MCF 10A (cell line): Measurements from ENCODE around the gene SLC22A23. TPM values are rescaled to one million over a fixed set of nuclear protein-coding genes. Genes with fewer than 3 reads are reported as not detected.

ENCODE experiments used
- BruUV-seq: library from RNA; stranded (reverse); fragments of 400-500 nt; replicated peaks from 2 replicates; lab custom pipeline; 2021; lab: Mats Ljungman, UMichigan
- CTCF ChIA-PET: fragments of 300-600 bp; sonication (Branson Sonifier 250); formaldehyde crosslinking; extraction: SDS; loops from one replicate; lab custom pipeline; 2021; ENCODE audit warnings: antibody characterized with exemption, inconsistent platforms; lab: Yijun Ruan, JAX
- POLR2A ChIA-PET: fragments of 300-600, 350-650 bp; sonication (Branson Sonifier 250); formaldehyde crosslinking; extraction: SDS; loops from one replicate; lab custom pipeline; 2020; ENCODE audit warnings: antibody characterized with exemption, inconsistent platforms; lab: Yijun Ruan, JAX
- DNase-seq: peaks from one replicate; pipeline ENCODE4 v3.0.0-alpha.2; 2018; ENCODE audit not compliant: unreplicated experiment
- H3K27ac Mint-ChIP-seq: one replicate; pipeline ENCODE4 v1.8.0; 2022; ENCODE audit warnings: mild to moderate bottlenecking, low read depth, mixed read lengths; ENCODE audit not compliant: unreplicated experiment
- H3K27me3 Mint-ChIP-seq: one replicate; pipeline ENCODE4 v1.8.0; 2022; ENCODE audit warnings: mixed read lengths; ENCODE audit not compliant: insufficient read depth, unreplicated experiment
- H3K36me3 Mint-ChIP-seq: one replicate; pipeline ENCODE4 v1.8.0; 2022; ENCODE audit warnings: mild to moderate bottlenecking, moderate library complexity, mixed read lengths; ENCODE audit not compliant: insufficient read depth, unreplicated experiment
- H3K4me1 Mint-ChIP-seq: one replicate; pipeline ENCODE4 v1.8.0; 2022; ENCODE audit warnings: mixed read lengths; ENCODE audit not compliant: insufficient read depth, unreplicated experiment
- H3K4me3 Mint-ChIP-seq: one replicate; pipeline ENCODE4 v1.8.0; 2022; ENCODE audit warnings: mild to moderate bottlenecking, moderate library complexity, mixed read lengths; ENCODE audit not compliant: unreplicated experiment
- H3K9me3 Mint-ChIP-seq: one replicate; pipeline ENCODE4 v1.8.0; 2022; ENCODE audit warnings: mixed read lengths; ENCODE audit not compliant: unreplicated experiment
- intact Hi-C: fragments of 100-400 bp; cut with micrococcal nuclease; formaldehyde crosslinking; loops from 2 replicates; pipeline ENCODE4 v1.14.1; 2022
- total RNA-seq: library from RNA; stranded (reverse); gene quantifications from 2 replicates; pipeline ENCODE4 v1.2.3, GENCODE V29; 2022
- TF ChIP-seq, protein P1 (sequence below): fragments of 200-600 bp; IDR thresholded peaks from one replicate; pipeline ENCODE4 v1.8.0; 2022; ENCODE audit warnings: antibody characterized with exemption, mild to moderate bottlenecking; ENCODE audit not compliant: unreplicated experiment

The SLC22A23 gene
- total RNA-seq, 1 experiment from 2014 or later, result 11.9 TPM

- intact Hi-C loops, result no loop called here
- BruUV-seq, result no TSS peak
- Mint-ChIP-seq H3K9me3 (no peaks in the 10 kb centered on the region), H3K36me3 (peaks cover 5% of the 10 kb centered on the region), H3K27ac (no peak overlapping the region), H3K4me1 (no peaks in the 10 kb centered on the region), H3K4me3 (no peak overlapping the region), H3K27me3 (no peaks in the 10 kb centered on the region)
- no peak for DNase-seq
- CTCF ChIA-PET, result interaction anchor here (0.6 kb wide), 2 partner anchors 72 to 101 kb away, joined by 3 read pairs; no protein-coding TSS in a partner anchor
- TF ChIP-seq, protein P1, sequence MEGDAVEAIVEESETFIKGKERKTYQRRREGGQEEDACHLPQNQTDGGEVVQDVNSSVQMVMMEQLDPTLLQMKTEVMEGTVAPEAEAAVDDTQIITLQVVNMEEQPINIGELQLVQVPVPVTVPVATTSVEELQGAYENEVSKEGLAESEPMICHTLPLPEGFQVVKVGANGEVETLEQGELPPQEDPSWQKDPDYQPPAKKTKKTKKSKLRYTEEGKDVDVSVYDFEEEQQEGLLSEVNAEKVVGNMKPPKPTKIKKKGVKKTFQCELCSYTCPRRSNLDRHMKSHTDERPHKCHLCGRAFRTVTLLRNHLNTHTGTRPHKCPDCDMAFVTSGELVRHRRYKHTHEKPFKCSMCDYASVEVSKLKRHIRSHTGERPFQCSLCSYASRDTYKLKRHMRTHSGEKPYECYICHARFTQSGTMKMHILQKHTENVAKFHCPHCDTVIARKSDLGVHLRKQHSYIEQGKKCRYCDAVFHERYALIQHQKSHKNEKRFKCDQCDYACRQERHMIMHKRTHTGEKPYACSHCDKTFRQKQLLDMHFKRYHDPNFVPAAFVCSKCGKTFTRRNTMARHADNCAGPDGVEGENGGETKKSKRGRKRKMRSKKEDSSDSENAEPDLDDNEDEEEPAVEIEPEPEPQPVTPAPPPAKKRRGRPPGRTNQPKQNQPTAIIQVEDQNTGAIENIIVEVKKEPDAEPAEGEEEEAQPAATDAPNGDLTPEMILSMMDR, result no peak
- POLR2A ChIA-PET, result interaction anchor here (0.7 kb wide), 1 partner anchor 1197 kb away, joined by 5 read pairs; no protein-coding TSS in a partner anchor
Measured at GRCh38 chr6:3370361-3371221, 86.3 kb downstream of the SLC22A23 start.

- no peak for DNase-seq
- Mint-ChIP-seq H3K9me3 (no peaks in the 10 kb centered on the region), H3K4me3 (no peak overlapping the region), H3K27me3 (no peaks in the 10 kb centered on the region), H3K36me3 (peaks cover 5% of the 10 kb centered on the region), H3K4me1 (no peaks in the 10 kb centered on the region), H3K27ac (no peak overlapping the region)
- intact Hi-C loops, result no loop called here
- no TSS peak for BruUV-seq
- ChIA-PET CTCF (no interaction called here), POLR2A (no interaction called here)
- TF ChIP-seq, protein P1, result no peak
Measured at GRCh38 chr6:3369985-3370360, 86.9 kb downstream of the SLC22A23 start.

- Mint-ChIP-seq H3K9me3 (no peaks in the 10 kb centered on the region), H3K4me1 (peaks cover 5% of the 10 kb centered on the region), H3K4me3 (no peak overlapping the region), H3K27ac (no peak overlapping the region), H3K27me3 (no peaks in the 10 kb centered on the region), H3K36me3 (no peaks in the 10 kb centered on the region)
- no TSS peak for BruUV-seq
- intact Hi-C loops, result no loop called here
- POLR2A ChIA-PET, result interaction anchor here (1.0 kb wide), 1 partner anchor 13 kb away, joined by 4 read pairs; no protein-coding TSS in a partner anchor
- DNase-seq, result no peak
- TF ChIP-seq, protein P1, result no peak
- CTCF ChIA-PET, result interaction anchor here (0.6 to 0.7 kb wide), 3 partner anchors 100 to 364 kb away, joined by 3 to 5 read pairs (median 3); no protein-coding TSS in a partner anchor
Measured at GRCh38 chr6:3368685-3369084, 88.2 kb downstream of the SLC22A23 start.

- CTCF ChIA-PET, result interaction anchor here (0.7 kb wide), 1 partner anchor 85 kb away, joined by 5 read pairs; no protein-coding TSS in a partner anchor
Measured at GRCh38 chr6:3367630-3368029, 89.2 kb downstream of the SLC22A23 start.

More at GRCh38 chr6:3367630-3368029, 89.2 kb downstream of the SLC22A23 start:
- H3K27me3 Mint-ChIP-seq, result no peaks in the 10 kb centered on the region
- intact Hi-C loops, result no loop called here
- POLR2A ChIA-PET, result interaction anchor here (1.1 kb wide), 1 partner anchor 9 kb away, joined by 3 read pairs; no protein-coding TSS in a partner anchor
- TF ChIP-seq, protein P1, result no peak
- DNase-seq, result no peak
- H3K4me1 Mint-ChIP-seq, result peaks cover 14% of the 10 kb centered on the region
- BruUV-seq, result no TSS peak
- no peaks in the 10 kb centered on the region for H3K36me3 Mint-ChIP-seq
- no peak overlapping the region for H3K4me3 Mint-ChIP-seq
- H3K9me3 Mint-ChIP-seq, result no peaks in the 10 kb centered on the region
- no peak overlapping the region for H3K27ac Mint-ChIP-seq
